HG02852 (cell line): Measurements from ENCODE around the gene ABCF2.

Experiments
- ATAC-seq: cut with Tn5 transposase; IDR thresholded peaks from one replicate; pipeline ENCODE4 v1.9.1; 2021; ENCODE audit warnings: mild to moderate bottlenecking, moderate library complexity; ENCODE audit not compliant: unreplicated experiment

The ABCF2 gene

DNA sequence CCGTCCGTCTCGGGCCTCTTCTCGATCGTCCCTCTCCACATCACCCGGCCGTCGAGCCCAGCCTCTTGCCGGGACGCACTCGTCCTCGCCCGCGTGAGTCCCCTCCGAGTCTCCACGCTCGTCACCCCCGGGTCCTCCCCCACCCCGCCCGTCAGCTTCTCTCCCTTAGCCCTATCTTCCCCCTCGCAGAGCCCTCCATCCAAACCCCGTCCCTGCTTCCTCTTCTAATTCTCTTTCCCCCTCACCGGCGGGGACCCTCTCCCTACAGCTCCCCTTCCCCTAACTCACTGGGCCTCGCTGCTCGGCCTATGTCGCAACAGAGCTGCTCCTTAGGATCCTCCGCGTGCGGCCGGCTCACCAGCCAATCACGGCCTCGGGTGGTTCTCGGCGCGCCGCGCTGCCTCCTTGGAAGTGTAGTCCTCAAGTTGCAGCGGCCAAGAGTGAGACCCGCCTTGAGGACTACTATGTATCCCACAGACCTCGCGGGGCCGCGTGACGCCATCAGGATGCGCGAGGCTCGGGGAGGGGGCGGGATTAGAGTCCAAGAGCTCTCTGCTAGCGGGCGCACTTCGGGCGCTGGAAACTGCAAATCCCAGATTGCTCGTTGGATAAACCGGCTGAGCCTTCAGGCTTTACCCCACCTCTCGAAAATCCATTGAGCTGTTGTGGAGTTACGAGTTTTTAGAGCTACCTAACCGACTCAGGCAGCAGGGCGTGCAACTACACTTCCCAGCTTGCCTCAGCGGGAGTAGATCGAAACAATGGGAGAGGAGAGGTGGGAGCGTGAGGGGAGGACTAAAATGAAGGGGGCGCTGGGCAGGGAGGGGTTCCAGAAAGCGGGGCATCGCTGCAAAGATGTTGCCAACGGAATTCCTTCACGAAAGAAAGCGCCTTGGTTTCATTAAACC is at the start of gene ABCF2:
TSS of gene ABCF2 (minus strand) at position 331 of the 908 bp plus-strand sequence. CDS start 747 bp downstream, outside the sequence.
- peak; percentile 98 for ATAC-seq

DNA sequence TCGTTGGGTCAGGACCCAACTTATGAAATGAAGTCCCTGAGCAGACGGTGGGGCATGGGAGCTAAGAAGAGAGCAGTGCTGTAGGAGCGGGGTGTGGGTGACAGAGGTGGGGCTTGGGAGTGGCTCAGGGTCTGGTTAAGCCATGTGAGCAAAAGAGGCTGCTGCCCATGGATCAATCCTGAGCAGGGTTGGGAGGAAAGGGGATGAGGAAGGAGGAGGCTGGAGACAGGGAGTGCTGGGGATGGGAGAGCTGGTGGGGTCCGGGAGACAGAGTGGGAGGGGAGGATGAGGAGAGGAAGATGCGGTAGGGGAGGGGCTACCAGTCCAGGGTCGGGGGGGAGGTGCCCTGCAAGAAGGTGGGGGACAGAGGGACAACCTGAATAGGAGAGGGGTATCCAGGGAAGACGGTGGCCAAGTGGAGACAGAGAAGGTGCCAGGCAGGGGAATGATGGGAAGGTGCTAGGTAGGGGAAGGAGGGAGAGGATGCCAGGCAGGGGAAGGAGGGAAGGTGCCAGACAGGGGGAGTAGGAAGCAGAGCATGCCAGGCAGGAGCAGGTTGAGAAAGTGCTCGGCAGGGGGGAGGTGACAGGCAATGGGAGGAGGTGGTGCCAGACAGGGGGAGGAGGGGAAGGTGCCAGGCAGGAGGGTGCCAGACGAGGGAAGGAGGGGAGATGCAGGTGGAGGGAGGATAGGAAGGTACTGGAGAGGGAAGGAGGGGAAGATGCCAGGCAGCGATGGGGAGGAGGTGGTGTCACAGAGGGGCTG is 49.0 kb upstream of the ABCF2 start:
- ATAC-seq: no peak

DNA sequence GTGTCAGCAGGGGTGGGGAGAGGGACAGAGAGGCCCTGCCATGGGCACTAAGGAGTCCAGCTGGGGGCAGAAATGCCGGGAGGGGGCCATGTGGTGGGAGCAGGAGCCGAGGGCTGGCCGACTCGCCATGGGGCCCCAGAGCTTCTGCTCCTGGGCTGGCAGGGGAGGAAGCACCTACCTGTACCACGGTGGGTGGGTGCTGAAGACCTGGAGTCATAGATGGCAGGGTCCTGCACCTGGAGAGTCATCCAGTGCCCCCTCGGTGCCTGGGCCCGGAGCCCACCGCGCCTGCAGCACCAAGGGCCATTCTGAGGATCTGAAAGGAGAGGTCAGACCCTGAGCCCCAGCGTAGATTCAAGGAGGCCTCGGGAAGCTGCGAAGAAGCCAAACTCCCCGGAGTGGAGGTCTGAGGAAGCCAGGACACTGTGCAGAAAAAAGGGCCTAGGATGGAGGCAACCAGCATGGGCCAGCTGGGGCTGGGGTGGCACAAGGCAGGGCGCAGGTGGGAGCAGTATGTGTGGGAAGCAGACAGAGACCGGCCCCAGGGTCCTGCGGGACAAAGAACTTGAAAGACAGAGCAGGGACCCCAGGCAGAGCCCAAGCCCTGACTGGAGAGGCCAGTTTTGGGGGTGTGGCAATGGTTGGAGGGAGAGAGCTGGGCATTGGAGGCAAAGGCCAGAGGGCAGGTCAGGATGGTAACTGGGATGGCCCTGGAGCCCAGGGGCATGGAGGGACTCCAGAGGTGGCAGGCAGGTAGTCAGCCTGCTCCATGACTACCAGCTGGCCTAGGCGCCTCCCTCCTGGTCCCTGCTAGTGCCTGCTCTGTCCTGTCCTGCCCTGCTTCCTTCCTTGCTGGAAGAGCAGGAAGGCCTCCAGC is 48.2 kb upstream of the ABCF2 start:
- ATAC-seq: no peak

DNA sequence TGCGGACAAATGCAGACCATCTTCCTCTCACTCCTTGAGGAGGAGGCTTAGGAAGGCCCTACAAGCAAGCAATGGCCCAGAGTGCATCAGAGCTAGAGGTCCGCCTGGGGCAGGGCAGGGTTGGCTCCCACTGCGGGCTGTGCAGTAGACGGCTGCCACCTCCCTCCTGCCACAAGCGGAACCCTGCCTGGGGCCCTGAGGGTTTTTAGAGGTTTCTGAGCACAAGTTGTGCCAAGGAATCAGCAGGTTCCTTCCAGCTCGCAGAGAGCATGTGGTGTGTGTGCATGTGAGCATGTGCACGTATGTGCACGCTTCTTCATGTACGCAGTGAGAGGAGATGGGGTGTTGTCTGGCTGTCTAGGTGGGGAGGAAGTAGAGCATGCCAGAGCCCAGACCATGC is 47.4 kb upstream of the ABCF2 start:
- no peak for ATAC-seq

DNA sequence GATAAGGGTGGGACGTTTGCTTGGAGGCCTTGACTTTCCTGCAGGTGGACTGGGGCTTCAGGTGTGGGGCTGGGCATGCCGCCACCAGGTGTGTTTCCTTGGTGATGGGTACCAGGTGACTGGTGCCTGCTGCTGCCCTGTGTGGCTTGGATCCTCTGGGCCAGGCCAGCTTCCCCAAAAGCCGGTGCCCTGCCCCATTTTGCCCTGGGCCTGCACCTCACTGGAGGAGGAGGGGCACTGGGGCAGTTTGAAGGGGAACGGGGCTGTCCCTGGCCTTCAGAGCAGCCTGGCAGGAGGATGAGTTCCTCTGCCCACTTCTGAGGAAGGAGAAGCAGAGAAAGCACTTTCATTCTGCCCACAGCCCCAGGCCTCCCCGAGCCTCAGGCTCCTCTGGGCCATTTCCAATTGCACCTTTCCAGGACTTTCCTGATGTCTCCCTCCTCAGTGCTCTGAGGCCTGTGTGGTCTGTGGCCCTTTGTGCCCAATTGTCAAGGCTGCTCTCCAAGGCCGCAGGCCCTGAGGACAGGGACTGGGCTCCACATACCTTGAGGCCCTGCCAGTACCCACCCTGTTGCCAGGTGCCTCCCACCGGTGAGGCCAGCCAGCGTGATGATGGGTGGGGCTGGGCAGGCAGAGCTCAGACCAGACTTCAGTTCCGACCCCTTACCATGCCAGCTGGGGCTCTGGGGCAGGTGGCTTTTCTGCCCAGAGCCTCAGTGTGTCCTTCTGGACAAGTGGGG is 46.8 kb upstream of the ABCF2 start:
- no peak for ATAC-seq

DNA sequence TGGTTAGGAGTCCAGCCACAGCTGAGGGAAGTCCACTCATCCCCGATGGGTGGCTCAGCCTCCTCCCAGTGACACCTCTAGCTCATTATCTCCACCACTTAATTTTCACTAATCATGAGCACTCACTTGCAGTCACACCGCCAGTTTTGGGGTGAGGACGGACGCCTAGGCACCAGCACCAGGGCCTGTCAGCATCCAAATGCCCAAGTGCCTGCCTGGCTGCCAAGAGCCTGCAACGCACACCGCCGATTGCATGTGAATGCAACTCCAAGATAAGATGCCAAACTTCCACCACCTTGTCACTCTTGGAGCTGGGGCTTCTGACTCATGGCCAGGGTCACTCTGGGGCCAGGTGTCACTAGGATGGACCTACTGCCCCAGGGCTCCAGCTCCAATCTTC is 45.9 kb upstream of the ABCF2 start:
- ATAC-seq: no peak

DNA sequence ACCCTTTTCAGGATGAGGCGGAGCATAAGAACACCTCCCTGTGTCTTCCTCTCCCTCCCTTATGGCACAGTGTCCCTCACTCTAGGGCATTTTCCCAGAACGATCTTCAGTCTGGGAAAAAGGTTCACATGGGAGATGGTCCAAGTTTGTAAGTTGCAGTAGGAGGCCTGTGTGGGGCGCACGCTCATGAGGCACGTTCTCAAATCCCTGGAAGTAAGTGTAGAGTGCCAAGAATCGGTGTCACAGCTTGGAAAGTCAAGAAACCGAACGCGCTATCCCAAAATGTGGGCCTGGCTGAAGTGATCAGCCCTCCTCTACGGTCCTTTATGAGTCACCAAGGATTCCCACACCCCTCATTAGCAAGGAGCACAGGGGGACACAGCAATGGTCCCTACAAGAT is 45.4 kb upstream of the ABCF2 start:
- no peak for ATAC-seq

DNA sequence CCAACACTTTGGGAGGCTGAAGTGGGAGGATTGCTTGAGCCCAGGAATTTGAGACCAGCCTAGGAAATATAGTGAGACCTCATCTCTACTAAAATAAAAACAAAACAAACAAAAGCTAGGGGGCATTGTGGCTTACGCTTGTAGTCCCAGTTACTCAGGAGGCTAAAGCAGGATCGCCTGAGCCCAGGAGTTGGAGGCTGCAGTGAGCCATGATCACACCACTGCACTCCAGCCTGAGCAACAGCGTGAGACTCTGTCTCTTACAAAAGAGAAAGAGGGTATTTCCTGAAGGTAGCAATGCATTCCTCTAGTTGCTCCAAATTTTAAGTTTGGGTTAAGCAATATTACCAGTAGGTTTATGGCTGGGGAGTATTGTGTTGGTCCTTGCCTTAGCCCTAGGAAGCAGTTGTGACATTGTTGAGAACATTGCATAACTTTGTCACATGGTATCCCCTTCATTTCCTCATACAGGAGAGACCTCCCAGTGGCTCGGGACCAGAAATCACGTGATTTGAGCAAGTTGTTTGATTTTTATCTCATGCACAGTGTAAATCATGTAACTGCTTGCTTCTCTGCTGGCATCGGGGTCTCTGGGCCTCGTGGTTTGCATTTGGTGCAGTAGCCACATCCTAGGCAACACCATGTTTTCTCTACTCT is 44.8 kb upstream of the ABCF2 start:
- no peak for ATAC-seq

DNA sequence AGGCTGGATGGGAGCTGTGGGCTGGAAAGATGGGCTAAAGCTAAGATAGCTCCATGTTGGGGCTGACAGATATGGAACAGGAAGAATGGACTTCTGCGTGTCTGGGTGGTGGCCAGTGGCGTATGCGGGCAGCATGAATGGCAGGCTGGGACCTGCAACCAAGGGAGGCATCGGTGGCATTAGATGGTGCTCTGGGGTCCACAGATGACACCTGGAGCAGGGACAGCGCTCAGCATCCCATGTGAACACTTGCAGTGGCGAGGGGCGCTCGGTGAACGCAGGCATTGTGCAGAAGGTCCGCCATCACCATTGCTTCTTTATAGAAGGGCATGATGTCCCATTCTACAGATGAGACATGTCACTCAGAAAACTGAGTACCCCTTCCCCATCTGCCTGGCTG is 42.5 kb upstream of the ABCF2 start:
- ATAC-seq: no peak

DNA sequence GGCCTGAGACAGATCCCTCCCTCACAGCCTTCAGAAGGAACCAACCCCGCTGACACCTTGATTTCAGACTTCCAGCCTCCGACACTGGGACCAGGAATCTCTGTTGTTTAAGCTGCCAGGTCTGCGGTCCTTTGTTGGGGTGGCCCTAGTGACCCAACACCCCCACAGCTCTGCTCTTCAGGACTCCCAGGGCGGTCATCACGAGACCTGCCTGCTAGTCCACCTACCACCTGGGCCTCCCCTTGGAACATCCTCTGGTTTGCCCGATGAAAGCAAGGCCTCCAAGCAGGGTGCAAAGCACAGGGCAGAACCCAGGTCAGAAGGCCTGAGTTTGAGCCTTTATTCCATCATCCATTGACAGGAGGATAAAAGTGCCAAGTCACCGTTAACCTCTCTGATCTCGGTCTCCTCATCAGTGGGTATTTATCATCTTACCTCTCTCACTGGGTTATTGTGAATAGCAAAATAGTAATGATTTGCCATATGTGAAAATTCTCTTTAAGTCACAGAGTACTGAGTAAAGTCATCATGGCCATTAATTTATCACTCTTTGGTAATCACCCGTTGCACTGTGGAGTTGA is 38.4 kb upstream of the ABCF2 start:
- ATAC-seq: no peak

DNA sequence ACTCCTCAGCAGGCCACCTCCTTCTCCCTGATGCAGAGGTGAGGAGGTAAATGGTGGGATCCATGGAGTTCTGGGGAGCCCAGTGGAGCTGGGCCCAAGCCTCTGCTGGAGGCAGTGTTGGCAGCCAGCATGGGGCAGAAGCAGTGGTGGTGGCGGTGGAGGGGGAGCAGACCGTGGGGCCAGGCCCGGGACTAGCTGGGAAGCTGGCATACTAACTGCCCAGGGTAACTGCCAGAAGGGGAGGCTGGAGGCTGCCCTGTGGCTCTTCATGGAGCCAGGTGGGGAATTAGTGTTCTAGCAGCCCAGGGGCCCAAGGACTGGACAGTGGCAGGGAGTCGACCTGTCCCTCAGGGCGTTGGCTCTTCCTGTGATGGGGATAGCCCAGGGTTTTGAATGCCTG is 37.6 kb upstream of the ABCF2 start:
- no peak for ATAC-seq

DNA sequence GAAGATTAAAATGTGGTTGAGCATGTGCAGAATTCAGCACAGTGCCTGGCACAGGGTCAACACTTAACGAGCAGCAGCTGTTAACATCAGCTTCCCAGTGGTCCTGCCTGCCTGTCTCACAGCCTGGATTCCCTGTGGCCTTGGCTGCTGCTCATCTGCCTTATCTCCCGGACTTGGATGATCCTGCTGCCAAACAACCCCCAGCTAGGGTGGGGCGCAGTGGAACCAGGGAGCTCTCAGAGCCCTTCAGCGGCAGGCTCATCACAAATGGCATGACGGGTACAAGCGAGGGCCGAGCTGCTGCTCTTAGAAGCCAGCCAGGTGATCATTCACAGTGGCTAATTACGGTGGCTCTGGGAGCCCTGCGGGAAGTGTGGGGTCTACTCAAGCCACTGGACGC is 34.5 kb upstream of the ABCF2 start:
- no peak for ATAC-seq

DNA sequence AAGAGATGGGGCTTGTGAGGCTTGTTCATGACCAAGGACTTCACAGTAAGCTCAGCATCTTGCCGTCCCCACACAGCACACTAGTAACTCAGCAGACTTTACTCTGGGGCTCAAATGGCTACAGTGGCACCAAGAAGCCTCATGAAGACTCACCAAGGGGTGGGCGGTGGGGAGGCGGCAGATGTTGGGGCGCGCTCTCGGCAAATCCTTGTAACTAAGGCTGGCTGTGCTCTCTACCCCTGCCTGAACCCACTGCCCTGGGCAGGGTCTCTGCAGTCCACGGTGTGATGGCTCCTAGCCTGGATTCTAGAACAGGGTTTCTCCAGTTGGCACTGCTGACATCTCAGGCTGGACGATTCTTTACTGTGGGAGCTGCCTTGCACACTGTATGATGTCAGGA is 33.9 kb upstream of the ABCF2 start:
- ATAC-seq: no peak

DNA sequence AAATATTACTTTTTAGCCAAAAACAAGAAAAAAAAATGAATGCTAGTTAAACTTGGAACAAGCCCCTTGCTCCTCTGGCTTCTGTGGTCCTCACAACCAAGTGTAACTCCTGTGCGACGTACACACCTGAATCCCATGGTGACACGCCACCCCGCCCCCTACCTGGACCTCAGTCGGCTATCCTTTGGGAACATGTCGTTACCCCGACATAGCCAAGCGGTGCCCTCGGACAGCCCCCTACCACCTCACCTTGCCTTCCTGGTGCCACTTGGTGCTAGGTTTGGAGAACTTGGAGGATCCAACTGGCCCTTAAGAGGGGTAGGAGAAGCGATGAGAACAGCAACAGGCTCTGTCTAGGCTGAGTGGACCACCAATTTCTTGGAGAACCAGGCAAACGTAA is 33.5 kb upstream of the ABCF2 start:
- ATAC-seq: no peak

DNA sequence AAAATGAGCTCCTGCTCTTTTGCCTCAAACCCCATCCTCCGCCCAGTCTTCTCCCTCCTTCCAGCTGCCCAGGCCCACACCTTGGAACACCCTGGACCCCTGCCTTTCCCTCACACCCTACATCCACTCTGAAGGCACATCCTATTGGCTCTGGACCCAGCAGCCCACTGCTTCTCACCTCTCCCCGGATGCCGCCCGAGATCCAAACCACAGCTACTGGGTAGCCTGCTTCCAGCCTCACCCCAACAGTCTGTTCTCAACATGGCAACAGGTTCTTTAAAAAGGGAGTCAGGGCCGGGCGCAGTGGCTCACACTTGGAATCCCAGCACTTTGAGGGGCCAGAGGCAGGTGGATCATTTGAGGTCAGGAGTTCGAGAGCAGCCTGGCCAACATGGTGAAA is 31.0 kb upstream of the ABCF2 start:
- no peak for ATAC-seq

DNA sequence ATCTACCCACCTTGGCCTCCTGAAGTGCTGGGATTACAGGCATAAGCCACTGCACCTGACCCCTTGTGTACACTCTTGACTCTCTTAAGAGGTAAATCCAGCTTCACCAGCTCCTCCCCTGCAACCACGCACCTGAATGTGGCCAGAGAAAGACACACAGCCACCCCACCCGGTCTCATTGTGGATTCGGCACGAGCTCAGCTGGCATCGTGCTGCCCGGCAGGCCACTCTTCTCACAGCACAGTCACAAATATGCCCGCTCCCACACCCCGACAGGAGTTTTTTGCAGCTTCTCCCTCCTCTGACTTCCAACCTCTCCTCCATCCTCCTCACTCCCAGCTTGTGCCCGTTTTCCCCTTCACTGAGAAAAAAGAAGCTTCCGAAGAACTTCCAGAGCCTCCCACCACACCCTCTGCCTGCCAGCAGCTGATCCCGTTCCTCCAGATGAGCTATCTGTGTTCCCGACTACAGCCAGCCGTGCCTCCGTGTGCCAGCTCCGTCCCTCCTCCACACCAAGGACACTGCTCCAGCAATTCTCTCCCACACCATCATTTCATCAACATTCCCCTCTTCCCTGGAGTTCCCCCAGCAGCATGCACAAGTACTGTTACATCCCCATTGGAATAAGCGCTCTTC is 29.5 kb upstream of the ABCF2 start:
- ATAC-seq: no peak

DNA sequence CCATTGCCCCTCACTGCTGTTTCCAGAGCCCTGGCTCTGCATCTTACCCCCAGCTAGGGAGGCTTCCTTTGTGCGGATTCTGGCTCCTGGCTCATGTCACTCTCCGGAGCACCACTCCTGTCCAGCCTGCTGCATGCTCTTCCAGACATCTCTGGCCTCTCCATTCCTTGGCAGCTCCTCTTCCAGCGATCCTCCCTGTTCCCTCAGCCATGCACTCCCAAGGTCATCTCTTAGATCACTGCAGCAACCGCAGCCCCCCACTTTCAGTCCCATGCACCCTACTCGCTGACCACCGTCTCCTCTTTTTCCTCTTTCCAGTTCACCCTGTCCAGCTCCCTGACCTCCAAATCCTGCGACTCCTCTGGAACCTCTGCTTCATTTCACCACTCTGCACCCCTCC is 28.4 kb upstream of the ABCF2 start:
- ATAC-seq: no peak

DNA sequence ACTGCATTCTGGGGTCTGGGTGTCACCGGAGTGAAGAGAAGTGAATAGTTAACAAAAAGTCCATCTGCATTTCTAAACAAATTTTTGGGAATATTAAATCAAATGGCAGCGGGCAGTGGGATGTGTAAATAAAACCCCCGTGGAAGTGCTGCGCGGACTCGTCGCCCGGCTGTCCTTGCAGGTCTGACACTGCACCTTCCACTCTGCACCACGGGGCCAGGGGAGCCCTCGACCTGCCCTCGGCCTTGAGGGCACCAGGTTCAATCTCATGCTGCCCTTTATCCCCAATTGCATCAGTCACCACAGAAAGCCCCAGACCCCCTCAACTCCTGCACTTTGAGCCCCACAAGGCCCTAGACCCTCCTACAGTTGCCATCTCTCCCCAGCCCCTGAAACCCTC is 27.8 kb upstream of the ABCF2 start:
- no peak for ATAC-seq

DNA sequence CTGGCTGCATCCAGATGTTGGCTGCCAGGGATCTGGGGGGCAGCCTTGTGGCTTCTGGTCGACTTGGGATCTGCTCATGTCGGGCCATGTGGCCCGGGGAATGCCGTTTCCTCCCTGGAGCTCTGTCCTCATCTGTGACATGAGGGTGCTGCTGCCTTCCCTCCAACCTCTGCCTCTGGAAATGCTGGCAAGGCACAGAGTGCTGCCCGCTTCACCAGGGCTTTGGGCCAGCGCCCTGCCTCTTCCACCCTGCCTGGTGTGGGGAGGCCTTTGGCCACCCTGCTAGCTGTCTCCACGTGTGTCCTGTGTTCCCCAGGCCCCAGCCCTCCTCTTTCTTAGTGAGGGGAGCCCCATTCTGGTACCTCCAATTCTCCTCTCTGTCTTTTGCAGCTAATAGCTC is 27.3 kb upstream of the ABCF2 start:
- no peak for ATAC-seq
